T47D (cell line): ENCODE data around the gene DROSHA.
"Not testable (repeated sequence)": the region's sequence is repeated elsewhere in the genome, so short reads cannot be mapped to it uniquely, and the experiment has no call there.

Experiments used
- DNase-seq, 2 experiments: peaks; one replicate each; pipeline versions ENCODE4 v3.0.0 to v3.0.0-alpha.2; 2011 to 2012; ENCODE audit warnings: low read depth in 1 of 2, low spot score in 1 of 2
- JUND ChIP-seq: IDR thresholded peaks from 2 replicates; pipeline ENCODE4 v1.6.1; 2012; ENCODE audit warnings: low read depth
- in situ Hi-C: cut with HindIII; loops from 2 replicates; pipeline ENCODE4 v1.10.0; 2016; ENCODE audit warnings: low sequenced_read_pairs, low pct_unique_long_range_greater_than_20kb

The DROSHA gene

GRCh38 chr5:31531888-31532547, at the start of gene DROSHA, which contains the start of gene C5orf22:
Gene DROSHA, minus strand, starts transcription at chr5:31532093. Its CDS starts 3,034 bp downstream, at chr5:31529059.
Gene C5orf22, plus strand, starts transcription at chr5:31532301. Its CDS starts 92 bp downstream, at chr5:31532393.
- peak; percentile 86 to 98 for DNase-seq
- TF ChIP-seq JUND, result no peak
- in situ Hi-C loops, result no loop called here

GRCh38 chr5:31579558-31579957, 47.7 kb upstream of the DROSHA start:
- DNase-seq, result no peak
- in situ Hi-C loops, result no loop called here
- no peak for TF ChIP-seq JUND

- in situ Hi-C loops, result no loop called here
- DNase-seq, result no peak
- TF ChIP-seq JUND, result no peak
These were observed 45.5 kb upstream of the DROSHA start for GRCh38 chr5:31577438-31577837.

- DNase-seq, result no peak
- TF ChIP-seq JUND, result no peak
- in situ Hi-C loops, result no loop called here
These were observed 42.9 kb upstream of the DROSHA start for GRCh38 chr5:31574772-31575171.

- DNase-seq, result no peak
- TF ChIP-seq JUND, result no peak
- in situ Hi-C loops, result no loop called here
These were observed 41.7 kb upstream of the DROSHA start for GRCh38 chr5:31573494-31574142.

GRCh38 chr5:31569068-31569467, 37.2 kb upstream of the DROSHA start:
- TF ChIP-seq JUND, result no peak
- in situ Hi-C loops, result no loop called here
- DNase-seq, result no peak

- in situ Hi-C loops, result no loop called here
- no peak for TF ChIP-seq JUND
These were observed 36.5 kb upstream of the DROSHA start for GRCh38 chr5:31568302-31568835.

GRCh38 chr5:31566362-31566761, 34.5 kb upstream of the DROSHA start:
- in situ Hi-C loops, DNase-seq: not testable (repeated sequence)

More at GRCh38 chr5:31568302-31568835, 36.5 kb upstream of the DROSHA start:
- no peak for DNase-seq

- TF ChIP-seq JUND, result no peak
- in situ Hi-C loops, result no loop called here
These were observed 31.3 kb upstream of the DROSHA start for GRCh38 chr5:31563216-31563615.

GRCh38 chr5:31561946-31562345, 30.1 kb upstream of the DROSHA start:
- TF ChIP-seq JUND, result no peak
- in situ Hi-C loops, result no loop called here
- DNase-seq, result no peak

More at GRCh38 chr5:31563216-31563615, 31.3 kb upstream of the DROSHA start:
- DNase-seq, result no peak

GRCh38 chr5:31559942-31560341, 28.0 kb upstream of the DROSHA start:
- in situ Hi-C loops, result no loop called here
- no peak for DNase-seq
- TF ChIP-seq JUND, result no peak

- in situ Hi-C loops, result no loop called here
- TF ChIP-seq JUND, result no peak
- DNase-seq, result no peak
These were observed 24.6 kb upstream of the DROSHA start for GRCh38 chr5:31556461-31556860.

GRCh38 chr5:31554552-31554951, 22.7 kb upstream of the DROSHA start:
- no peak for TF ChIP-seq JUND
- DNase-seq, result no peak
- in situ Hi-C loops, result no loop called here
